ENCODE measurements around the gene MAPK10.

Gene MAPK10

DNA sequence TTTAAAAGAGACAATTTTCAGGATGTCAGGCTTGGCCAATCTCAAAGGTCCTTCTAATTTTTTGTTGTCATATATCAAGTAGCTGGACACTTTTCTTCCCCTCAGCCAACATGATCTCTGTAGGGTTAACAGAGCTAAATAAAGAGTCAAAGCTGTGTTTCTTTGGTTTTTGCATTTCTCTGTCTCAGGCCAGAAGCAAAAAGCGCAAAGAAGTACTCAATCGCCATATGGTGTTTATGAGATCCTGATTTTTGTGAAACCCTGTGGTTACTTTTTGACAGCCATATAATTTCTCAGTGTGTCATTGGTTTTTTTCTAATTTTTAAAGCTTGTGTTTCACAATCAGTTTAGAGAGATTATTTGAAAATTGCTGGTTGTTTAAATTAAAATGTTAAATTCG lies 111.9 kb downstream of the MAPK10 start:
- TF ChIP-seq CTCF (IDR thresholded peaks at IDR 0.05; ENCODE audit: low read depth, low read length), result no peak
- no peak overlapping the region for H3K4me3 ChIP-seq (ENCODE audit: low read depth, low read length)

DNA sequence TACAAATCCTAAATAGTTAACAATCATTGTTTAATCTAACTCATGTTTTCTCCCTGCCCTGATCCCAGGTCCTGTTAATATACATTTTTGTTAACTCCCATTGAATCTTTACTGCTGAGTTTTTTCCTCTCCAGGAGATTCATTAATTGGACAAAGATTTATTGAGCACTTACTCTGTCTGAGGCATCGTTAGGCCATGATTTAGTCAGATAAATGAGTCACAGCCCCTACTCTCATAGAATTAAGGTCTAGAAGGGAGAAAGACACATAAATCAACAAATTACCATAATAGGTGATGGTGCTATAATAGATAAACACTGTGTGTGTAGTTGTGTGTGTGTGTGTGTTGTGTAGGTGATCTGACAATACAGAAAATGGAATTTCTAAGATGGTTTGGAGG lies 112.5 kb downstream of the MAPK10 start:
- no peak overlapping the region for H3K4me3 ChIP-seq (ENCODE audit: low read depth, low read length)
- no peak for TF ChIP-seq CTCF (IDR thresholded peaks at IDR 0.05; ENCODE audit: low read depth, low read length)

- H3K4me3 ChIP-seq (ENCODE audit: low read depth, low read length), result no peak overlapping the region
- TF ChIP-seq CTCF (IDR thresholded peaks at IDR 0.05; ENCODE audit: low read depth, low read length), result no peak
These were observed 116.1 kb downstream of the MAPK10 start for GRCh38 chr4:86243750-86244149.

GRCh38 chr4:86242677-86243076 lies 117.2 kb downstream of the MAPK10 start:
- no peak overlapping the region for H3K4me3 ChIP-seq (ENCODE audit: low read depth, low read length)
- no peak for TF ChIP-seq CTCF (IDR thresholded peaks at IDR 0.05; ENCODE audit: low read depth, low read length)

DNA sequence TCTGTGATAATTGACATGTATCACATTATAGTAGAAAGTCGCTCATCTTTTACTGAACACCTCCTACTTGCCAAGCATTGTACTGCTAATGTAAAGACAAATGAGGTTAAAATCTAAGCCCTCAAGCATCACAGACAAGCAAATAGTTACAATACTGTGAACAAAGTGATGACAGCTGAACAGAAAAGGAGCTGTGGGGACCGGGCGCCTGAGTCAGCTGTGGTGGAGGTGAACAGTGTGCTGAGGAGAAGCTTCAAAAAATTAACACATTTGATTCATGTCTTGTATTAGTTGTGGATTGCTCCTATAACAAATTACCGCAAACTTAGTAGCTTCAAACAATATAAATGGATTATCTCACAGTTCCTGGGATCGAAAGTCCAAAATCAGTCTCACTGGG lies 124.3 kb downstream of the MAPK10 start:
- TF ChIP-seq CTCF (IDR thresholded peaks at IDR 0.05; ENCODE audit: low read depth, low read length), result no peak
- H3K4me3 ChIP-seq (ENCODE audit: low read depth, low read length), result no peak overlapping the region

DNA sequence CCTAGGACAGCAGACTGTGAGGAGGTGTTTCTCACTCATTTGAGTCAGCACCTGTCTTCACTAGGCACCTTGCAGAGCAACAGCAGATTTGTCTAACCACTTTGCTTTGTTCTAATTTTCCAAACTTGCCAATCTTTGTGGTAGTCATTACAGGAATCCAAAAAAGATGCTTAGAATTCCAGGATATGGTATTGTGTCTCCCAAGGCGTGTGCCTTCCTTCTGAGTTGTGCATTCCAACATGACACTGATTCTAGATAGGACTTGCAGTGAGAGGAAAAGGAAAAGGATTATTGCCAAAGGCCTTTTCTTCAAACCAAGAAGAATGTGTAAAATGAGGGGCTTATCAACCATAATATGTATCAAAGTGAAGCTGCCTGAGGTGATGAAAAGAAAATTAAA lies 126.2 kb downstream of the MAPK10 start:
- H3K4me3 ChIP-seq (ENCODE audit: low read depth, low read length), result no peak overlapping the region
- TF ChIP-seq CTCF (IDR thresholded peaks at IDR 0.05; ENCODE audit: low read depth, low read length), result no peak

GRCh38 chr4:86233090-86233489 lies 126.8 kb downstream of the MAPK10 start:
- no peak for TF ChIP-seq CTCF (IDR thresholded peaks at IDR 0.05; ENCODE audit: low read depth, low read length)

More at GRCh38 chr4:86233090-86233489, 126.8 kb downstream of the MAPK10 start:
- no peak overlapping the region for H3K4me3 ChIP-seq (ENCODE audit: low read depth, low read length)
